Raji (cell line): ENCODE results near the gene RAD51B.

Experiments used
- POLR2A ChIP-seq: IDR thresholded peaks from 2 replicates; pipeline ENCODE4 v1.6.1; 2011; ENCODE audit warnings: low read depth, low read length, control low read depth; ENCODE audit not compliant: insufficient read depth

Gene RAD51B

GRCh38 chr14:68634332-68634731 is 814.8 kb downstream of the RAD51B start:
- no peak for TF ChIP-seq POLR2A

- no peak for TF ChIP-seq POLR2A
Observed at GRCh38 chr14:68634874-68635595, 815.5 kb downstream of the RAD51B start.

GRCh38 chr14:68636597-68636996 is 817.0 kb downstream of the RAD51B start:
- no peak for TF ChIP-seq POLR2A

- no peak for TF ChIP-seq POLR2A
Observed at GRCh38 chr14:68637106-68638021, 817.8 kb downstream of the RAD51B start.

GRCh38 chr14:68638141-68638999 is 818.8 kb downstream of the RAD51B start:
- no peak for TF ChIP-seq POLR2A

GRCh38 chr14:68639000-68639757 is 819.6 kb downstream of the RAD51B start:
- TF ChIP-seq POLR2A = no peak

GRCh38 chr14:68639758-68640574 is 820.4 kb downstream of the RAD51B start:
- no peak for TF ChIP-seq POLR2A

GRCh38 chr14:68643673-68644072 is 824.1 kb downstream of the RAD51B start:
- TF ChIP-seq POLR2A = no peak

- TF ChIP-seq POLR2A = no peak
Observed at GRCh38 chr14:68644101-68644500, 824.5 kb downstream of the RAD51B start.

GRCh38 chr14:68645371-68645770 is 825.8 kb downstream of the RAD51B start:
- TF ChIP-seq POLR2A = no peak

GRCh38 chr14:68649476-68650189 is 830.1 kb downstream of the RAD51B start:
- TF ChIP-seq POLR2A = no peak

- TF ChIP-seq POLR2A = no peak
Observed at GRCh38 chr14:68650404-68650994, 830.9 kb downstream of the RAD51B start.

- TF ChIP-seq POLR2A = no peak
Observed at GRCh38 chr14:68651075-68651474, 831.5 kb downstream of the RAD51B start.
